ENCODE results near the gene CLPTM1L. TPM values are rescaled to one million over a fixed set of nuclear protein-coding genes. Genes with fewer than 3 reads are reported as not detected.

The CLPTM1L gene
- total and polyA plus RNA-seq, 2 experiments from 2014 or later, result 129 to 130 TPM

- H3K27ac ChIP-seq, result no peak overlapping the region
- 96% methylated on average over 11 of the region's 11 CpGs for WGBS (ENCODE audit: low lambda C conversion rate, missing lambda C conversion rate)
- TF ChIP-seq, protein P1, sequence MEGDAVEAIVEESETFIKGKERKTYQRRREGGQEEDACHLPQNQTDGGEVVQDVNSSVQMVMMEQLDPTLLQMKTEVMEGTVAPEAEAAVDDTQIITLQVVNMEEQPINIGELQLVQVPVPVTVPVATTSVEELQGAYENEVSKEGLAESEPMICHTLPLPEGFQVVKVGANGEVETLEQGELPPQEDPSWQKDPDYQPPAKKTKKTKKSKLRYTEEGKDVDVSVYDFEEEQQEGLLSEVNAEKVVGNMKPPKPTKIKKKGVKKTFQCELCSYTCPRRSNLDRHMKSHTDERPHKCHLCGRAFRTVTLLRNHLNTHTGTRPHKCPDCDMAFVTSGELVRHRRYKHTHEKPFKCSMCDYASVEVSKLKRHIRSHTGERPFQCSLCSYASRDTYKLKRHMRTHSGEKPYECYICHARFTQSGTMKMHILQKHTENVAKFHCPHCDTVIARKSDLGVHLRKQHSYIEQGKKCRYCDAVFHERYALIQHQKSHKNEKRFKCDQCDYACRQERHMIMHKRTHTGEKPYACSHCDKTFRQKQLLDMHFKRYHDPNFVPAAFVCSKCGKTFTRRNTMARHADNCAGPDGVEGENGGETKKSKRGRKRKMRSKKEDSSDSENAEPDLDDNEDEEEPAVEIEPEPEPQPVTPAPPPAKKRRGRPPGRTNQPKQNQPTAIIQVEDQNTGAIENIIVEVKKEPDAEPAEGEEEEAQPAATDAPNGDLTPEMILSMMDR (IDR thresholded peaks at IDR 0.05; ENCODE audit: poor library complexity), result no peak
- TF ChIP-seq EZH2 (IDR thresholded peaks at IDR 0.05; ENCODE audit: borderline replicate concordance) (no peak), EZH2phosphoT487 (IDR thresholded peaks at IDR 0.05; ENCODE audit: low read depth, severe bottlenecking, unreplicated experiment) (no peak)
Observed at GRCh38 chr5:1331861-1332405, 13.0 kb downstream of the CLPTM1L start.

DNA sequence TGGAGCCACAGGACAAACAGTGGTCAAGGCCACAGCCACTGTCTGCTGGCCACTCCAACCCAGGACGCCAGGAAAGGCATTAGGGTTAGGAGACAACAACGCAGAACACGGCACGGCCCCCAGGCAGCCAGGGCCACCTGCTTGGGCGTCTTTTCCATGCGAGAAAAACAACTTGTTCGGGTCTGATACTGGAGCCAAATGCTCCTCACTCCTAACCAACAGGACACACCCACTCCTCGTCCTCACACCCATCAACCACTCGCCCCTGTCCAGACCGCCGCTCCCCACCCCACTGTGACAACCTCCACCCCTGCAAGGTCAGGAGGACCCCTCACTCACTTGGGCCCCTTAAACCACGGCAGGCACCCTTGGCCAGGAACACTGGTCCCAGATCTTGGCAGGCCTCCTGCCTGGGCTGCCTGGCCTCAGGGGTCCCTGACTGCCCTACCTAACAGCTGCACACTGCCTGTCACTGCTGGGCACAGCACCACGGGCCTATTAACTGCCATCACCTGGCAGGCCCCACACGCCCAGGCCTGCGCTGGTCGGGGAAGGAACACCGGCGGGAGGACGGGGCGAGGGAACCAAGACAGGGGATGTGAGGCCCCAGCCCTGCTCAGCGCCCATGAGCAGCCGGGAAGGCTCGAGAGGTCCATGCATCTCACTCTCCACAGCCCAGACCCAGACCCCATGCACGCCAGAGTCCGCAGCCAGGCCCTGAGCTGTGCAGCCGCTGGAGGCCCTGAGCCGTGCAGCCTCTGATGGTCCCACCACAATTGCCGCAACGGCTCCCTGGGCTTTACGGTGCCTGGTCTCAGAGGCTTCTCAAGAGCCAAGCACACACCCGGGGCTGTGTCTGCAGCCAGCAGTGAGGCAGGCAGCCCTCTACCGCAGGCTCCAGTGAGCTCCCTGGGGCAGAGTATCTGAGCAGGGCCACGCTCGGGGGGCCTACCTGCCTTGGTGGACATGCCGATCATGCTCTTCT is 13.8 kb downstream of the CLPTM1L start:
- H3K4me2 ChIP-seq, result no peak overlapping the region
- peaks cover 6% of the 10 kb centered on the region for H3K4me1 ChIP-seq (ENCODE audit: insufficient read depth)
- H3K9me3 ChIP-seq (ENCODE audit: low read depth), result no peaks in the 10 kb centered on the region
- H3K9me2 ChIP-seq (replicated peaks; ENCODE audit: insufficient read depth), result no peaks in the 10 kb centered on the region
- no peaks in the 10 kb centered on the region for H3K36me3 ChIP-seq (replicated peaks; ENCODE audit: insufficient read depth, low read depth)
- WGBS (ENCODE audit: low lambda C conversion rate, missing lambda C conversion rate), result 96% methylated on average over 35 of the region's 35 CpGs
- H2AFZ ChIP-seq, result no peak overlapping the region
- H4K20me1 ChIP-seq (ENCODE audit: insufficient read depth, poor library complexity, severe bottlenecking), result no peaks in the 10 kb centered on the region
- H3K27me3 ChIP-seq, result no peaks in the 10 kb centered on the region
- DNase-seq (ENCODE audit: low spot score), result no peak
- H3K27ac ChIP-seq, result no peak overlapping the region
- no peak overlapping the region for H3K4me3 ChIP-seq
- TF ChIP-seq, protein P1 (IDR thresholded peaks at IDR 0.05; ENCODE audit: poor library complexity), result no peak
- TF ChIP-seq EZH2phosphoT487 (IDR thresholded peaks at IDR 0.05; ENCODE audit: low read depth, severe bottlenecking, unreplicated experiment) (no peak), EZH2 (IDR thresholded peaks at IDR 0.05; ENCODE audit: borderline replicate concordance) (no peak)
- no peaks in the 10 kb centered on the region for H3K79me2 ChIP-seq

More at GRCh38 chr5:1331861-1332405, 13.0 kb downstream of the CLPTM1L start:
- Histone ChIP-seq H4K20me1 (ENCODE audit: insufficient read depth, poor library complexity, severe bottlenecking) (no peaks in the 10 kb centered on the region), H3K27me3 (no peaks in the 10 kb centered on the region), H2AFZ (no peak overlapping the region), H3K9me3 (ENCODE audit: low read depth) (no peaks in the 10 kb centered on the region), H3K4me3 (no peak overlapping the region), H3K4me2 (no peak overlapping the region), H3K36me3 (replicated peaks; ENCODE audit: insufficient read depth, low read depth) (no peaks in the 10 kb centered on the region), H3K9me2 (replicated peaks; ENCODE audit: insufficient read depth) (no peaks in the 10 kb centered on the region), H3K79me2 (no peaks in the 10 kb centered on the region), H3K4me1 (ENCODE audit: insufficient read depth) (peaks cover 6% of the 10 kb centered on the region)
- DNase-seq (ENCODE audit: low spot score), result no peak

DNA sequence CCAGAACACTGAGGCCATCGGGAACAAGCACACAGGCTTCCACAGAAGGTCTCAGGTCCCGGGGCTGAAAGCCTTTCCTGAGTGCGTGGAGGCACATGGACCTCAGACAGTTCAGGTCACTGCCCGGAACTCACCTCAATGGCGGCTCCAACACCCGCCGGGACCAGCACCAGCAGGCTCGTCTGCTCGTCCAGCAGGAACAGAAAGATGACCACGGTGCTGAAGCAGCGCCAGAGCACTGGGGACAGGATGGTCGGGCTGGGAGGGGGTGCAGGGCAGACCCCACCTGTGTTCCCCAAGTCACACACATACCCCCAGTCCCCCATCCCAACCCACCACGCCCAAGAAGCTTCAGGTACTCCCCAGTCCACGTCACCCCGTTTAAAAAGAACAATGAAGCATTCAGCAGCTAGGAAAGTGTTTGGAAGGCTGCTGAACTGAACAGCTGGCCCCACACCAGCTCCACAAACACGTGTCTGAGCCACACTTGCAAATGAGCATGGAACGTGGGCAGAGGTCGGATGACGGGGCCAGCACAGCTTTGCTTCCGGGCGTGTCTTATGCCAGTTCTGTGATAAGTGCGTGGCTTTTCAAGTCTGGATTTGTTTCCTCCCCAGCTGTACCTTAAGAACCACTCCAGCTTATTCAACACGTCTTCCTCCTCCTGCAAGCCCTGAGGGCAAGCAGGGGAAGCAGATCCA is 14.6 kb downstream of the CLPTM1L start:
- H3K4me3 ChIP-seq, result no peak overlapping the region
- H3K27me3 ChIP-seq, result no peaks in the 10 kb centered on the region
- H3K4me2 ChIP-seq, result no peak overlapping the region
- H3K9me2 ChIP-seq (replicated peaks; ENCODE audit: insufficient read depth), result no peaks in the 10 kb centered on the region
- no peak for DNase-seq (ENCODE audit: low spot score)
- peaks cover 6% of the 10 kb centered on the region for H3K4me1 ChIP-seq (ENCODE audit: insufficient read depth)
- no peak overlapping the region for H3K27ac ChIP-seq
- H4K20me1 ChIP-seq (ENCODE audit: insufficient read depth, poor library complexity, severe bottlenecking), result no peaks in the 10 kb centered on the region
- H3K9me3 ChIP-seq (ENCODE audit: low read depth), result no peaks in the 10 kb centered on the region
- no peak overlapping the region for H2AFZ ChIP-seq
- 95% methylated on average over 23 of the region's 23 CpGs for WGBS (ENCODE audit: low lambda C conversion rate, missing lambda C conversion rate)
- no peaks in the 10 kb centered on the region for H3K36me3 ChIP-seq (replicated peaks; ENCODE audit: insufficient read depth, low read depth)
- TF ChIP-seq, protein P1 (IDR thresholded peaks at IDR 0.05; ENCODE audit: poor library complexity), result no peak
- no peak for TF ChIP-seq EZH2 (IDR thresholded peaks at IDR 0.05; ENCODE audit: borderline replicate concordance)
- TF ChIP-seq EZH2phosphoT487 (IDR thresholded peaks at IDR 0.05; ENCODE audit: low read depth, severe bottlenecking, unreplicated experiment), result no peak
- H3K79me2 ChIP-seq, result no peaks in the 10 kb centered on the region
